H1 (cell line): ENCODE measurements around the gene TTC38.

ENCODE experiments used
- CTCF ChIP-seq, 3 experiments: IDR thresholded peaks; 1 replicate in 2 of 3; 2 replicates in 1 of 3; pipeline versions ENCODE4 v1.5.1 to v1.6.1; 2011; ENCODE audit warnings: low read length in 3 of 3, mild to moderate bottlenecking in 3 of 3, inconsistent platforms in 2 of 3, low read depth in 1 of 3, moderate library complexity in 1 of 3; ENCODE audit not compliant: insufficient read depth in 1 of 3; ENCODE audit errors: control extremely low read depth in 1 of 3
- EP300 ChIP-seq, 2 experiments: IDR thresholded peaks; 1 replicate in 1 of 2; 2 replicates in 1 of 2; pipeline ENCODE4 v1.6.1; 2011 to 2012; ENCODE audit warnings: low read depth in 2 of 2, low read length in 2 of 2, mild to moderate bottlenecking in 2 of 2, borderline replicate concordance in 1 of 2, inconsistent platforms in 1 of 2, moderate library complexity in 1 of 2
- FOSL1 ChIP-seq: IDR thresholded peaks from 2 replicates; pipeline ENCODE4 v1.6.1; 2011; ENCODE audit warnings: mild to moderate bottlenecking, low read depth, low read length, moderate library complexity; ENCODE audit not compliant: insufficient read depth
- KDM5A ChIP-seq: fragments of 200-600 bp; IDR thresholded peaks from 2 replicates; pipeline ENCODE4 v1.7.1; 2012; ENCODE audit warnings: mild to moderate bottlenecking, low read length, inconsistent platforms, mixed read lengths
- MAFK ChIP-seq: IDR thresholded peaks from 2 replicates; pipeline ENCODE4 v1.6.1; 2012; ENCODE audit warnings: low read depth, mild to moderate bottlenecking, improper control_type of control experiment, low read length
- MAX ChIP-seq: IDR thresholded peaks from 2 replicates; pipeline ENCODE4 v1.6.1; 2012; ENCODE audit warnings: inconsistent platforms
- SP1 ChIP-seq: IDR thresholded peaks from 2 replicates; pipeline ENCODE4 v1.6.1; 2011; ENCODE audit warnings: low read depth, low read length
- TBP ChIP-seq: IDR thresholded peaks from 2 replicates; pipeline ENCODE4 v1.6.1; 2011; ENCODE audit warnings: low read depth, low read length, improper control_type of control experiment
- USF2 ChIP-seq: IDR thresholded peaks from 2 replicates; pipeline ENCODE4 v1.6.1; 2011; ENCODE audit warnings: low read length, improper control_type of control experiment

GRCh38 chr22:46241396-46242007 is 26.3 kb upstream of the TTC38 start:
- TF ChIP-seq EP300 (IDR thresholded peaks at IDR 0.05; ENCODE audit: borderline replicate concordance in 1 of 2, low read depth in 2 of 2, low read length in 2 of 2) (no peak), KDM5A (no peak), SP1 (no peak), FOSL1 (no peak), USF2 (no peak), CTCF (IDR thresholded peaks at IDR 0.05; ENCODE audit: control extremely low read depth in 1 of 3, insufficient read depth in 1 of 3, low read depth in 1 of 3, low read length in 3 of 3) (no peak), TBP (no peak), MAX (no peak), MAFK (no peak)
